Measurements from ENCODE around the gene CCNI2. TPM values are rescaled to one million over a fixed set of nuclear protein-coding genes. Genes with fewer than 3 reads are reported as not detected.

CCNI2 gene
- total RNA-seq, 1 experiment from 2014 or later: 0.49 TPM

GRCh38 chr5:132756542-132756941 is 9.3 kb downstream of the CCNI2 start:
- no peak overlapping the region for H3K27ac ChIP-seq (ENCODE audit: low read length)
- intact Hi-C loops (cut with micrococcal nuclease; ENCODE audit: unreplicated experiment) (loop anchor here (10.0 kb wide), 1 partner anchor 58 kb away; the partner anchor contains the start of gene SOWAHA), in situ Hi-C loops (cut with HindIII; ENCODE audit: low pct_unique_long_range_greater_than_20kb, low sequenced_read_pairs) (no loop called here)
- ATAC-seq (no peak), DNase-seq (ENCODE audit: low read depth, low spot score) (no peak)
- ChIA-PET POLR2A (interaction anchor here (0.5 kb wide), 1 partner anchor 61 kb away, joined by 5 read pairs; no protein-coding TSS in a partner anchor), CTCF (no interaction called here)
- no peaks in the 10 kb centered on the region for H3K9me3 ChIP-seq (ENCODE audit: control insufficient read depth, insufficient read depth, low read depth, low read length)
- no TSS peak for BruUV-seq (replicated peaks)
- no peak overlapping the region for H3K4me3 ChIP-seq (ENCODE audit: low read depth in 2 of 2, low read length in 2 of 2)
- H3K4me1 ChIP-seq (ENCODE audit: control insufficient read depth, insufficient read depth, low read length): no peaks in the 10 kb centered on the region
- H3K27me3 ChIP-seq (ENCODE audit: control insufficient read depth, insufficient read depth, low read length): no peaks in the 10 kb centered on the region
- no peaks in the 10 kb centered on the region for H3K36me3 ChIP-seq (ENCODE audit: control insufficient read depth, insufficient read depth, low read length)
- TF ChIP-seq CTCF (IDR thresholded peaks at IDR 0.05): no peak
- TF ChIP-seq POLR2AphosphoS5 (IDR thresholded peaks at IDR 0.05; ENCODE audit: low read depth, low read length): no peak
- TF ChIP-seq SIN3A (IDR thresholded peaks at IDR 0.05; ENCODE audit: borderline replicate concordance, insufficient read depth, low read depth, low read length): no peak
- no peak for TF ChIP-seq REST (IDR thresholded peaks at IDR 0.05; ENCODE audit: insufficient read depth in 1 of 2, low read depth in 2 of 2, low read length in 1 of 2)
- TF ChIP-seq TCF7L2 (IDR thresholded peaks at IDR 0.05; ENCODE audit: low read depth, low read length): no peak

- intact Hi-C loops (cut with micrococcal nuclease; ENCODE audit: unreplicated experiment): loop anchor here (10.0 kb wide), 1 partner anchor 56 kb away; the partner anchor contains the start of gene SOWAHA
- no peaks in the 10 kb centered on the region for H3K27me3 ChIP-seq (ENCODE audit: control insufficient read depth, insufficient read depth, low read length)
- ATAC-seq: no peak
- H3K36me3 ChIP-seq (ENCODE audit: control insufficient read depth, insufficient read depth, low read length): peaks cover under 1% of the 10 kb centered on the region; the same call in 1 of the 2 replicates
- no peak for DNase-seq (ENCODE audit: low read depth, low spot score)
- BruUV-seq (replicated peaks): no TSS peak
- in situ Hi-C loops (cut with HindIII; ENCODE audit: low pct_unique_long_range_greater_than_20kb, low sequenced_read_pairs): no loop called here
- H3K9me3 ChIP-seq (ENCODE audit: control insufficient read depth, insufficient read depth, low read depth, low read length): no peaks in the 10 kb centered on the region
- H3K27ac ChIP-seq (ENCODE audit: low read length): no peak overlapping the region
- POLR2A ChIA-PET: interaction anchor here (0.6 kb wide), 1 partner anchor 12 kb away, joined by 3 read pairs; no protein-coding TSS in a partner anchor
- H3K4me3 ChIP-seq (ENCODE audit: low read depth in 2 of 2, low read length in 2 of 2): no peak overlapping the region
- TF ChIP-seq POLR2AphosphoS5 (IDR thresholded peaks at IDR 0.05; ENCODE audit: low read depth, low read length) (no peak), SIN3A (IDR thresholded peaks at IDR 0.05; ENCODE audit: borderline replicate concordance, insufficient read depth, low read depth, low read length) (no peak), TCF7L2 (IDR thresholded peaks at IDR 0.05; ENCODE audit: low read depth, low read length) (no peak)
- CTCF ChIA-PET: no interaction called here
- no peaks in the 10 kb centered on the region for H3K4me1 ChIP-seq (ENCODE audit: control insufficient read depth, insufficient read depth, low read length)
These were observed 11.2 kb downstream of the CCNI2 start for GRCh38 chr5:132758451-132758850.

Measured in Panc1 (cell line).